Stimulated activated CD8-positive, alpha-beta memory T cell treated with anti-CD3 and anti-CD28 coated beads, Interleukin-4, amount 100 ng/mL, for 1 hour (primary cell): ENCODE results near the gene KCNE3.

Experiments
- DNase-seq, 2 donors: peaks; one replicate each; pipeline ENCODE4 v3.0.0-alpha.2; 2020; ENCODE audit warnings: low read depth in 2 of 2, low spot score in 1 of 2

KCNE3 gene

DNA sequence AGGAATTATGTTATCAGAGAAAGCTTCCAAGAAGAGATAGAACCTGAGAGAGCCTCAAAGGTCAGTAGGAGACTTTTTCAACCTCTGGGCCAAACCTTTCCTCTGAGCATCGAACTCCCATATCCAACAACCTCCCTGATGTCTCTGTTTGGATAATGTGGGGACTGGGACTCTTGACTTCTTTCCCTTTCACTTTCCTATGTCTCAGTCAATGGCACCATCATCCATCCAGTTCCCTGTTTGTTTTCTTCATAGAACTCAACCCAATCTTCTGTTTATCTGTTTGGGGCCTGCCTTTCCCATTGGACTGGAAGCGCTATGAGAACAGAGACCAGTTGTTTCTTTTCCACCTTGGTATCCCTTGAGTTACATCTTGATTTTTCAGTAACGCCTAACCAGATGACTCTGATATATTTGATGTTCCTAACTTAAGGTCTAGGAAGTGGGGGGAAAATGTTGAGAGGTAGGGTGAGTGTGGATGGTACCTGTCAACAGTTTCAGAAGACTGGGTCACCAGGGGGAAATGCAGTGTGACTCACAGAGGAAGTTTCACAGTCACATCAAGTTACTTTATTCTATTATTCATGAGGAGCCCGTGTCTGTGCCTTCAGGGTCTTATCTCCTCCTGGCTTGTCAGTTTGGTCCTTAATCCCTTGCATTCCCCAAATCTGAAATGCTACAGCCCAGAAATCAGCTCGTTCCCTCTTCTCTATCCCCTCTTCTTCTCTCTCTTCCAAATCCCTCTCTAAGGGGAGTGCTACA lies 4.5 kb upstream of the KCNE3 start:
- DNase-seq: no peak

GRCh38 chr11:74471037-74471436 lies 3.7 kb upstream of the KCNE3 start:
- DNase-seq: no peak

GRCh38 chr11:74470526-74470925 lies 3.2 kb upstream of the KCNE3 start:
- DNase-seq: no peak

GRCh38 chr11:74468936-74469335 lies 1.6 kb upstream of the KCNE3 start:
- DNase-seq: no peak

DNA sequence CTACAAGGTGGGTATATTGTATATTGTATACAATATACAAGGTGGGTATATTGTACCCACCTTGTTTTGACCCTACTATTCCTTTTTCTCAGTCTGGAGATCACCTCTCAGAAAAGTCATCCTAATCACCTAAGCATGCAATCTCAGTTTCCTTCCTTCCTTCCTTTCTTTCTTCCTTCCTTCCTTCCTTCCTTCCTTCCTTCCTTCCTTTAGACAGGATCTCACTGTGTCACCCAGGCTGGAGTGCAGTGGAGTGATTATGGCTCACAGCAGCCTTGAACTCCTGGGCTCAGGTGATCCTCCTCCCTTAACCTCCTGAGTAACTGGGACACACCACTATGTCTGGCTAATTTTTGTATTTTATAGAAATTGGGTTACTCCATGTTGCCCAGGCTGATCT lies 1.2 kb upstream of the KCNE3 start:
- DNase-seq: no peak

DNA sequence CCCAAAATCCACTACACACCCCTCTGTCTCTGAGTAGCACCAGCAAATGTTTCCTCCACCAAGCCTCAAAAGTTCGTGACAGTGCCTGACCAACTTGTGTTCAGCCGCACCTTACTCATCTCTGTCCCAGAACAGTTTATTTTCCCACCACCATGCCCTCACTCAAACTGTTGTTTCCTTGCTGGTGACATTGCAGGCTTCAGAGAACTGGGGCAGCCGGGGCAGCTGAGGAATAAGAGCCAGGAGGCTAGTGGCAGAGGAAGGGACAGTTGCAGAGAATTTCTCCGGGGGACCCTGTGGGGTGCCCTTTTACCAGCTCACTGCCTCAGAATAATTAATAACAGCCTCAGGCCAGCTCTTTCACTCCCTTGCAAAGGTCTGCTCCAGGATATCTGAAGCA lies 709 bp upstream of the KCNE3 start:
- DNase-seq: no peak

GRCh38 chr11:74465291-74465708 lies 2.0 kb downstream of the KCNE3 start:
- no peak for DNase-seq

DNA sequence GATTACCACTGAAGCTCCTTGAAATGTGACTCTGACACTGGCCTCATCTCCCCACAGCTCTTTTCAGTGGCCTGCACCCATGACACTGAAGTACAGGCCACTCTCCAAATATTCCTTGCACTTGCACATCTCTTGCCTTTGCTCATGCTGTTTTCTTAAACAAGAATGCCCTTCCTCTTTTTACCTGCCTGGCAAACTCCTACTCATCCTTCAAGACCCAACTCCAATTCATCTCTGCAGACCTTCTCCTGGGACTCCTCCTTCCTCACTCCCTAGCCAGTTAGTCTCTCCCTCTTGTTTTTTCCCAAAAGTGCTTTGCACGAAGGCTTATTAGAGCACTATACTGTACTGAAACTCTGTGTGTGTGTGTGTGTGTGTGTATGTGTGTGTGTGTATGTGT lies 2.6 kb downstream of the KCNE3 start:
- DNase-seq: no peak

DNA sequence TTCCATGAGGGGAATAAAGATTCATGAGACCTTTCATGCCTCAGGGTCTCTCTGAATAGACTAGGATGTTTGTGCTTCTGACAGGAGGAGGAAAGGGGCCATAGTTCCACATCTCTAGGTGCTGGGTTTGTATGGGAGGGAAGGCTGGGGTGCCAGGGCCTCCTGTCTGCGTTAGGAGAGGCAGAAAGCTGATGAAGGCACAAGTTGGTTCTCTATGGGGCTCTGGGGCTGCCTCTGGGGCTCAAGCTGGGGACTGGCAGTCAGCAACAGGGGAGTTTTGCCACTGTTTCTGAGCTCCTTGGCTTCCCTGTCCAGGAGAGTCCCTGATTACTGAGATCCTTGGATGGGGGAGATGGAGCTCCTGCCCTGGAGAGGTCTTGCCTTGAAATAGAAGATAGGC lies 4.1 kb downstream of the KCNE3 start:
- no peak for DNase-seq

DNA sequence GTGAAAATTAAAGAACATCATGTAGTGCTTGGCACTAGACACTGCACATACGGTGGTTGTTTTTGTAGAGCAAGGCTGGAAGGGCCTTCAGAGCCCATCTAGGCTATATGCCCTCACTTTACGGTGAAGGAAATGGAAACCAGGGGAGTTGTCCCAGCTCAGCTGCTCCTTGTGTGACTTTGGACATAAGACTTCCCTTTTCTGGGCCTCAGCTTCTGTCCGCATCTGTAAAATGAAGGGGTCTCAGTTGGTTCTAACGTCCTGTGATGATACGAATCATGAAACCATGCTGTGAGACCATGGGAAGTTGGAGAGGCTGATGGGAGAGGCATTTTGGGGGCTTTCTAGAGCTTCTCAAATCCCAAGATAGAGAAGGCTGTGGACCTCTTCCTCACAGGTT lies 4.7 kb downstream of the KCNE3 start:
- DNase-seq: no peak

DNA sequence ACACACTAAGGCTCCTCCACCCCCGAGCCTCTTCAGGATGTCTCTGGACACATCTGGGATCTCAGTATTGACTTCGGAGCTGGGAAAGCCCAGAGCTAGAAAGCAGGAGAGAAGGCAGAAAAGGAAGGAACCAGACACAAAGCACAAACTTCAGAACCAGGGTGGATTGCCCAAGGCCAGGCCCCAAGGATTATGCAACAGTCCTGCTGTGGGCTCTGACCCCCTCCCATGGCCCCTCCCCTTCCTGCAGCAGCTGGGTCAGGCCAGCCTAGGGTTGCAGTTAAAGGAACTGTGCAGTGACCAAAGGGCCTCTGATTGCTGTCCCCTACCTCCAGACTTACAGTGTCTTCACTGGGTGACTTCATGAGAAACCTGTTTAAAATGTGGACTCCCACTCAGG lies 5.3 kb downstream of the KCNE3 start:
- no peak for DNase-seq

DNA sequence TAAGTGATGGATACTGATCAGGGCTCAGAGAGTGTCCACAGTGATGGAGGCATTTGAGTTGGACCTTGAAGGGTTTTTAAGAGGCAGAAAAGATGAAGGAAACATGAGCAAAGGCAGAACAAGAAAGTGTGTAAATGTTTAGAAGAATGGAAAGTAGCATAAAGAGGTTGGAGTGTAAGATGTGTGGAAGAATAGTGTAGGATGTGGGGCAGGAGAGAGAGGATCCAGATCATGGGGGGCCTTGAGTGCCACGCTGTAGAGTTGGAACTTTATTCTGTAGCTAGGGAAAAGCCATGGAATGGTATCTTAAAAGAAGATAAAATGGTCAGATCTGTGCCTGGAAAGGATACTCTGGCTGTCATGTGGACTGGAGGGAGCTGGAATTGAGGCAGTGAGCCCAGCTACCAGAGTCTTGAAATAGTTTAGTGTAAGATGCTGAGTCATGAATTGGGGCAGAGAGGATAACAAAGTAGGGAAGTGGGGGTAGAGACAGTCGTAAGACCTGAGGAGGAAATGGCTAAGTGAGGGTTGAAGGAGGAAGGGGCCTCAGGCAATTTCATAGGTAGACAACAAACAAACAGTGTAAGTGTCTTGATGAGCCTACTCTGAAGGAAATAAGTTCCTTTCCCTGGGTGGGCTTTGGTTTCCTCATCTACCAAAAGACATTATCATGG lies 6.7 kb downstream of the KCNE3 start:
- DNase-seq: no peak

DNA sequence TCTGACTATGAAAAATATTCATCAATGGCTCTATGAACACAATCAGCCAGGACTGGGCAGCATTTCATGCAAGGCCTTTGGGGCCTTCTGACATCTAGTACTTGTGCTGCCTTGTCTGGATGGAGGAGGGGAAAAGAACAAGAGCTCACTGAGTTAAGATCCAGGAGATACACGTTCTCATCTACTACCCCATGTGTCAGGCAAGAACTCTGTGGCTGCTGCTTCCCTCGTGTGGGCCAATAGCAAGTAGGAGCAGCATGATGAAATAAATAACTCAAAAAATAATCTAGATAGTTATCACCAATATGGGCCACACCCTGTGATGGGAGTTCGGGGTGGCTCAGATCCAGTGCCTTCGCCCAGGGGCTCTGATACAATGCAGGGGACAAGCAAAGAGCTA lies 7.3 kb downstream of the KCNE3 start:
- DNase-seq: no peak

DNA sequence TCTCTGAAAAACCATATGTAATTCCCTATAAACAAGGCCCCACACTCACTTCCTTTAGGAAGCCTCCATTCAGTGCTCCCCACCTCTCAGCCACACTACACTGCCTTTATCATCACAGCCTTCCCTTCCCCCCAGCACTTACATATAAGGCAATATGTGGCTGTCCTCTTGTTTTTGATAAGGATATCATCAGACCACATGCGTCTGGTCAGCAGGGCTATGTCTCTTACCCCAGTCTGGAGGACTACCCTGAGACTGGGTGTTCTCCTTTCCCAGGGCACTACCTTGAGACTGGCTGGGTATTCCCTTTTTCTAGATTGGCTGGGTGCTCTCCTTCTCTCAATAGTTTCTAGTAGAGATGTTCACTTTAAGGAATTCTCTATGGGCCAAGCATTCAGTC lies 7.8 kb downstream of the KCNE3 start:
- no peak for DNase-seq

- no peak for DNase-seq
Observed at GRCh38 chr11:74457356-74457755, 10.0 kb downstream of the KCNE3 start.

DNA sequence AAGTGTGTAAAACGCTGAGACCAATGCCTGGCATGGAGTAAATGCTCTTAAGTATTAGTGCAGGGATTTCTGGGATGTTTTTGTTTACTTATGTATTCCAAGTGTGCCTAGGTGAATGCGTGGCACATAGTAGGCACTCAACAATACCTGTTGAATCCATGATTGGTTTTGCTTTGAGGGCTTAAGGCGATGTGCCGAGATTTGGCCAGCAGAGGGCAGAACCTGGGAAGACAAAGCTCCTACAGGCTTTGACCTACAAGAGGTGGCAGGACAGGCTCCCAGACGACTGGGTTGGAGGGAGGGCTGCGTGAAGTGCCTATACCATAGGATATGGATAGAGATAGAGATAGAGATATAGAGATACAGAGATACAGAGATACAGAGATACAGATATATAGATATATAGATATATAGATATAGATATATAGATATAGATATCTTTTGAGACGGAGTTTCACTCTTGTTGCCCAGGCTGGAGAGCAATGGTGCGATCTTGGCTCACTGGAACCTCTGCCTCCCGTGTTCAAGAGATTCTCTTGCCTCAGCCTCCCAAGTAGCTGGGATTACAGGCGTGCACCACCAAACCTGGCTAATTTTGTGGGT lies 13.9 kb downstream of the KCNE3 start:
- DNase-seq: peak; percentile 14 to 41

DNA sequence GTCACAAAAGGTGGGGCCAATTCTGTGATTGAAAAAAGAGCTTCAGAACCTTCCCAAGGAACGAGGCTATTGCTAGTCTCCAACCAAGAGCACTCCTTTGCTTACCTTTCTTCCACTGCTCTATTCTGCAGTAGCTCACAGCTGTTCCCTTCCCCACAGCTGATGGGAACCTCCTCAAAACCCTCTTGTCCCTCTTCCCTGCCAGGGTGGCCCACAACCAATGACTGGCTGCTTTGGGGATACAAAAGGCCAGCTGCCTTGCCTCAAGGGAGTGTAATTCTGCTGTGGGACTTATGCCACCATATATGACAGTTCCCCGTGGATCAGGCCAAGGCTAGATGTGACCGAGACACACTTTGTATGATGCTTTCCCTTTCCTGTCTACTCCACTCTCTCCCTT lies 15.0 kb downstream of the KCNE3 start:
- no peak for DNase-seq

DNA sequence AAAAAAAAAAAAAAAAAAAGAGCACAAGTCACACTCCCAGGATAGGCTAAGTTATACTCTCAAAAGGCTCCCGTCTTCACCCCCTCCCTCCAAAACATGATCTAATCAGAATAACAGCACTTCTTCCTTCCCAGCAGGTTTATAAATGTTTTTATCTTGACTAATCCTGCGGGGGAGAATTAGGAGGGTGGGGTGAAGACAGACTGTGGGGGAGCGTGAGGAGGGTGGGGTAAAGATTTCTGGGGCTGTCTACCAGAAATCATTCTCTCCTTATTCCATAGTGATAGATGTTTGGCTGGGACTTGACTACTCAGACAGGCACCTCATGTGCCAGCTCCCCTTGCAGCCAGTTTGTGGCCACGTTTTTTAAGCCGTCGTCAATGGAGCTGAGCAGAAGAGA lies 17.0 kb downstream of the KCNE3 start:
- no peak for DNase-seq

DNA sequence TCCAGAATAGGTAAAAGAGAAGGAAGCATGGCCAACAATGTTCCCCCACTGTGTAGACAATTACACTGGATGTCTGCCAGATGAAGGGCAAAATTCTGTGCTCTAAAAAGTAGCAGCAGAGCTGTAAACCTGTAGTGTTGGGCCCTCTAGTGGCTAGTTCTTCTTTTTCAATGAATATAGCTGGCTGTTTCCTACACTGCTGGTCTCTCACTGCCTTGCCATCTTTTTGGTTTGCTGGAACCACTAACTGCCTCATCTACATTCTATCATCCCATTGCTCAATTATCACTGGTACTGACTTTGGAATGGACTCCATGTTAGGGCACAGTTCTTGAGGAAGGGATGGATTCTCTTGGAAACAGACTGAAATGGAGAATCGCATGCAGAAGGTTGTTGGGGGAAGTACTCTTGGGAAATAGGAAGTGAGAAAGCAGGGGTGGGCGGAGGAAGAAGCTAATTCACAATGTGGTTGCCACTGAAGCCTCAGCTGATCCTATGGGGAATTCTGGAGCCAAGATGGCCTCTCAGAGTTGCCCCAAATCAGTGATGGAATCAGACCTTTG lies 17.9 kb downstream of the KCNE3 start:
- peak in 1 of 2 donors; percentile 3 for DNase-seq

GRCh38 chr11:74447720-74448119 lies 19.6 kb downstream of the KCNE3 start:
- DNase-seq: no peak

- DNase-seq: no peak
Observed at GRCh38 chr11:74446532-74446938, 20.8 kb downstream of the KCNE3 start.

GRCh38 chr11:74444173-74444826 lies 23.0 kb downstream of the KCNE3 start:
- DNase-seq: no peak
